ENCODE data around the gene INHBC. TPM values are rescaled to one million over a fixed set of nuclear protein-coding genes. Genes with fewer than 3 reads are reported as not detected.

The INHBC gene
- not detected for total RNA-seq

- no peak for DNase-seq
- Histone ChIP-seq H3K9me3 (no peaks in the 10 kb centered on the region), H3K4me3 (no peak within 1 kb of the TSS), H3K4me1 (no peaks in the 10 kb centered on the region), H3K36me3 (no peaks in the 10 kb centered on the region), H3K9ac (ENCODE audit: low read depth in 2 of 2, low read length in 2 of 2) (no peak within 1 kb of the TSS), H3K27ac (no peak within 1 kb of the TSS), H3K27me3 (no peaks in the 10 kb centered on the region)
- TF ChIP-seq CTCF (IDR thresholded peaks at IDR 0.05): no peak
- intact Hi-C loops (cut with DNase I): no loop called here
These were observed at the start of gene INHBC for GRCh38 chr12:57434517-57435223. TSS of gene INHBC (plus strand) at chr12:57434784. CDS start at chr12:57434887, 103 bp downstream.

- no peak for DNase-seq
- H3K27ac ChIP-seq: no peak overlapping the region
These were observed 49.0 kb upstream of the INHBC start for GRCh38 chr12:57385586-57385985.

GRCh38 chr12:57386187-57386720, 48.3 kb upstream of the INHBC start:
- no peak overlapping the region for H3K4me3 ChIP-seq
- no peak for TF ChIP-seq CTCF (IDR thresholded peaks at IDR 0.05)
- no peaks in the 10 kb centered on the region for H3K4me1 ChIP-seq
- no peak for DNase-seq
- H3K27me3 ChIP-seq: no peaks in the 10 kb centered on the region
- no peak overlapping the region for H3K27ac ChIP-seq
- intact Hi-C loops (cut with DNase I): no loop called here
- no peaks in the 10 kb centered on the region for H3K9me3 ChIP-seq
- H3K36me3 ChIP-seq: no peaks in the 10 kb centered on the region
- H3K9ac ChIP-seq (ENCODE audit: low read depth in 2 of 2, low read length in 2 of 2): no peak overlapping the region

More at GRCh38 chr12:57385586-57385985, 49.0 kb upstream of the INHBC start:
- no peaks in the 10 kb centered on the region for H3K36me3 ChIP-seq
- H3K27me3 ChIP-seq: no peaks in the 10 kb centered on the region
- H3K4me3 ChIP-seq: no peak overlapping the region
- no peak for TF ChIP-seq CTCF (IDR thresholded peaks at IDR 0.05)
- intact Hi-C loops (cut with DNase I): no loop called here
- H3K4me1 ChIP-seq: no peaks in the 10 kb centered on the region
- H3K9ac ChIP-seq (ENCODE audit: low read depth in 2 of 2, low read length in 2 of 2): no peak overlapping the region
- H3K9me3 ChIP-seq: no peaks in the 10 kb centered on the region

GRCh38 chr12:57388425-57388824, 46.2 kb upstream of the INHBC start:
- H3K27ac ChIP-seq: no peak overlapping the region
- no peak for TF ChIP-seq CTCF (IDR thresholded peaks at IDR 0.05)

GRCh38 chr12:57389033-57389432, 45.6 kb upstream of the INHBC start:
- no peaks in the 10 kb centered on the region for H3K9me3 ChIP-seq
- H3K27ac ChIP-seq: no peak overlapping the region
- no peak overlapping the region for H3K4me3 ChIP-seq
- H3K9ac ChIP-seq (ENCODE audit: low read depth in 2 of 2, low read length in 2 of 2): no peak overlapping the region
- TF ChIP-seq CTCF (IDR thresholded peaks at IDR 0.05): no peak
- H3K27me3 ChIP-seq: no peaks in the 10 kb centered on the region
- no peaks in the 10 kb centered on the region for H3K36me3 ChIP-seq
- intact Hi-C loops (cut with DNase I): no loop called here
- DNase-seq: no peak
- H3K4me1 ChIP-seq: no peaks in the 10 kb centered on the region

More at GRCh38 chr12:57388425-57388824, 46.2 kb upstream of the INHBC start:
- Histone ChIP-seq H3K27me3 (no peaks in the 10 kb centered on the region), H3K9ac (ENCODE audit: low read depth in 2 of 2, low read length in 2 of 2) (no peak overlapping the region), H3K9me3 (no peaks in the 10 kb centered on the region), H3K4me3 (no peak overlapping the region), H3K4me1 (no peaks in the 10 kb centered on the region), H3K36me3 (no peaks in the 10 kb centered on the region)
- DNase-seq: no peak
- intact Hi-C loops (cut with DNase I): no loop called here
